K562 (cell line): ENCODE results near the gene SCLT1. TPM values are rescaled to one million over a fixed set of nuclear protein-coding genes. Genes with fewer than 3 reads are reported as not detected.

Source experiments
- ATF7 ChIP-seq: fragments of 450-650 bp; IDR thresholded peaks from 2 replicates; pipeline ENCODE4 v1.7.1; 2014; ENCODE audit warnings: mild to moderate bottlenecking, moderate library complexity
- CC2D1A ChIP-seq: fragments of 450-650 bp; IDR thresholded peaks from 2 replicates; pipeline ENCODE4 v1.6.1; 2017; ENCODE audit warnings: mild to moderate bottlenecking
- CCNT2 ChIP-seq: IDR thresholded peaks from 2 replicates; pipeline ENCODE4 v1.6.1; 2011; ENCODE audit warnings: borderline replicate concordance, low read depth, mild to moderate bottlenecking, moderate library complexity, mixed read lengths, low read length; ENCODE audit not compliant: insufficient read length; ENCODE audit errors: extremely low read depth
- EP300 ChIP-seq: IDR thresholded peaks from 2 replicates; pipeline ENCODE4 v1.6.1; 2012; ENCODE audit warnings: low read length, improper control_type of control experiment
- FOXM1 ChIP-seq, 2 experiments: fragments of 450-650 bp in 1 of 2; sonication (generic) in 1 of 2; formaldehyde crosslinking in 1 of 2; IDR thresholded peaks; 2 replicates each; pipeline versions ENCODE4 v1.6.1 to v1.9.0; 2017 to 2022; ENCODE audit warnings: low read depth in 2 of 2, mild to moderate bottlenecking in 2 of 2, missing genetic modification reagents in 1 of 2, moderate library complexity in 1 of 2
- GTF3C2 ChIP-seq: IDR thresholded peaks from 3 replicates; pipeline ENCODE4 v1.6.1; 2011; ENCODE audit warnings: borderline replicate concordance, mild to moderate bottlenecking, moderate library complexity; ENCODE audit not compliant: insufficient read length; ENCODE audit errors: extremely low read depth
- L3MBTL2 ChIP-seq: fragments of 450-650 bp; IDR thresholded peaks from 2 replicates; pipeline ENCODE4 v1.6.1; 2016; ENCODE audit warnings: mild to moderate bottlenecking, moderate library complexity
- LCOR ChIP-seq: sonication (generic); formaldehyde crosslinking; IDR thresholded peaks from 2 replicates; pipeline ENCODE4 v1.8.0; 2022; ENCODE audit warnings: mild to moderate bottlenecking, missing genetic modification reagents
- MAZ ChIP-seq, 2 experiments: fragments of 450-650 bp in 1 of 2; sonication (generic) in 1 of 2; formaldehyde crosslinking; IDR thresholded peaks in 1 of 2; conservative IDR thresholded peaks in 1 of 2; 2 replicates each; pipeline versions ENCODE4 v1.4.0 to v1.5.0; 2020; ENCODE audit warnings: mild to moderate bottlenecking in 1 of 2, missing genetic modification reagents in 1 of 2
- MED1 ChIP-seq: sonication (generic); formaldehyde crosslinking; IDR thresholded peaks from 2 replicates; pipeline ENCODE4 v1.8.1; 2023; ENCODE audit warnings: missing genetic modification reagents, borderline replicate concordance
- PHF20 ChIP-seq: fragments of 450-650 bp; IDR thresholded peaks from 2 replicates; pipeline ENCODE4 v1.6.1; 2018; ENCODE audit not compliant: partially characterized antibody
- RFX5 ChIP-seq: IDR thresholded peaks from 2 replicates; pipeline ENCODE4 v1.6.1; 2011; ENCODE audit warnings: low read depth, mild to moderate bottlenecking, improper control_type of control experiment, low read length
- SETDB1 ChIP-seq: IDR thresholded peaks from one replicate; pipeline ENCODE4 v1.6.1; 2012; ENCODE audit warnings: low read length, control low read depth, inconsistent platforms
- SOX6 ChIP-seq: fragments of 450-650 bp; IDR thresholded peaks from 2 replicates; pipeline ENCODE4 v1.6.1; 2014; ENCODE audit warnings: mild to moderate bottlenecking
- SPI1 ChIP-seq: IDR thresholded peaks from 2 replicates; pipeline ENCODE4 v1.6.1; 2011; ENCODE audit warnings: low read depth, low read length, control low read depth, borderline replicate concordance
- SUPT5H ChIP-seq: fragments of 450-650 bp; IDR thresholded peaks from 2 replicates; pipeline ENCODE4 v1.6.1; 2016
- TAF1 ChIP-seq: IDR thresholded peaks from 2 replicates; pipeline ENCODE4 v1.6.1; 2011; ENCODE audit warnings: mild to moderate bottlenecking, low read length, moderate library complexity; ENCODE audit not compliant: insufficient read depth, control insufficient read depth, severe bottlenecking; ENCODE audit errors: extremely low read depth
- ZBTB17 ChIP-seq: fragments of 450-650 bp; formaldehyde crosslinking; IDR thresholded peaks from 2 replicates; pipeline ENCODE4 v1.4.0; 2020; ENCODE audit warnings: mild to moderate bottlenecking
- ZNF431 ChIP-seq: sonication (generic); formaldehyde crosslinking; IDR thresholded peaks from 2 replicates; pipeline ENCODE4 v1.8.0; 2022; ENCODE audit warnings: mild to moderate bottlenecking, missing genetic modification reagents
- ZNF830 ChIP-seq: fragments of 250-450 bp; sonication (Bioruptor Pico); IDR thresholded peaks from 2 replicates; pipeline ENCODE4 v1.5.0; 2021; ENCODE audit warnings: mild to moderate bottlenecking
- polyA plus RNA-seq, 8 experiments: library from polyadenylated mRNA; depleted of rRNA in 4 of 8; stranded (reverse) in 5 of 8; unstranded in 3 of 8; fragments of >200 nt; fragmentation: Nextera tagmentation in 2 of 8; fragmentation: Illumina TruSeq in 1 of 8; extraction: Ambion mirVana in 2 of 8; extraction: Trizol in 1 of 8; gene quantifications; 2 replicates each; pipeline versions ENCODE4 v1.2.1 to v1.2.3, GENCODE V29; 2011 to 2014; ENCODE audit warnings: inconsistent platforms in 1 of 8, missing spikeins in 1 of 8
- total RNA-seq, 7 experiments: library from RNA; depleted of rRNA in 6 of 7; stranded (reverse); fragments of >200 nt in 6 of 7; fragmentation: Illumina TruSeq in 2 of 7; extraction: Trizol in 2 of 7; gene quantifications; 2 replicates each; pipeline versions ENCODE4 v1.2.1 to v1.2.3, GENCODE V29; 2011 to 2021; ENCODE audit warnings: low replicate concordance in 1 of 7
- TF ChIP-seq, protein P1 (sequence below): sonication (generic); formaldehyde crosslinking; IDR thresholded peaks from 2 replicates; pipeline ENCODE4 v1.8.0; 2022; ENCODE audit warnings: missing genetic modification reagents, mild to moderate bottlenecking, borderline replicate concordance
- TF ChIP-seq, protein P2 (sequence below): sonication (generic); formaldehyde crosslinking; IDR thresholded peaks from 2 replicates; pipeline ENCODE4 v1.8.0; 2022; ENCODE audit warnings: missing genetic modification reagents, mild to moderate bottlenecking, moderate library complexity, borderline replicate concordance

Gene SCLT1
- total and polyA plus RNA-seq, 9 of the 15 experiments (the other 6 are each of a cell fraction or from before 2014, with no cell fraction given), result 8.0 to 31.9 (median 24.2) TPM

DNA sequence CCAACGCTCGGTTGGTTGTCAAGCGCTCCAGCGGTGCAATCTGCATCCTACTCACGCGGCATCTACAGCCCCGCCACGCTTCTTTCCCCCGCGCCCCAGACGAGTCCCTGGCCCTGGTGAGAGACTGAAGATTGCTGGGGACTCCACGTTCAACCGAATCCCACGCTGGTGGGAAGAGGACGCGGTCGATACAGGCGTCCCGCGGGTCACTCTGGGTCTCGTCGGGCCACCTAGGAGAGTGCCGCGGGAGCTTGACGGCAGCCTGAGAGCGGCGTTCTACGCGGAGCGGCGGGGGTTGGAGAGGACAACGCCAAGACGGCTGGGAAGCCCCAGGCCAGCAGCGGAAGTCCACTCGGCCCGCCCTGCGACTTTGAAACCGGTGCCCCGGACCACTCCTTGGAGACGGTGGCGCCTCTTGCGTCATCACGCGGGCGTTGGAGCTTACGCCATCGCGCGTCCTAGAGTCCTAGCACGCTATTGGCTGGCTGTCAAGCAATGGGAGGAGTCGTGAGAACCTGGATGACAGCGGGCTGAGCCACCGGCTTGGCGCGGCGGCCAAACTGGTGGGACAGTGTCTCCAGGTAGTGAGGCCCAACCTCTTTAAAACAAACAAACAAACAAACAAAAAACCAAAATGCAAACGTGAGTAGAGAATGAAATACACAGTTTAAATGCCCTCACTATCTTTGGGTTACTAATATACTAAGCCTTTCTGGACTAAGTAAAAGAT is at the start of gene SCLT1 (continued):
- peak; percentile 16 for TF ChIP-seq PHF20
- TF ChIP-seq MED1 (CRISPR knock-in tag), result no peak
- 0 out of 2 replicates have a peak, but pooled peaks have one; percentile 49 for TF ChIP-seq RFX5
- peak; percentile 91 for TF ChIP-seq LCOR (CRISPR knock-in tag)
- peak; percentile 74 for TF ChIP-seq CCNT2
- peak; percentile 93 for TF ChIP-seq SUPT5H
- no peak for TF ChIP-seq GTF3C2
- TF ChIP-seq, protein P1, sequence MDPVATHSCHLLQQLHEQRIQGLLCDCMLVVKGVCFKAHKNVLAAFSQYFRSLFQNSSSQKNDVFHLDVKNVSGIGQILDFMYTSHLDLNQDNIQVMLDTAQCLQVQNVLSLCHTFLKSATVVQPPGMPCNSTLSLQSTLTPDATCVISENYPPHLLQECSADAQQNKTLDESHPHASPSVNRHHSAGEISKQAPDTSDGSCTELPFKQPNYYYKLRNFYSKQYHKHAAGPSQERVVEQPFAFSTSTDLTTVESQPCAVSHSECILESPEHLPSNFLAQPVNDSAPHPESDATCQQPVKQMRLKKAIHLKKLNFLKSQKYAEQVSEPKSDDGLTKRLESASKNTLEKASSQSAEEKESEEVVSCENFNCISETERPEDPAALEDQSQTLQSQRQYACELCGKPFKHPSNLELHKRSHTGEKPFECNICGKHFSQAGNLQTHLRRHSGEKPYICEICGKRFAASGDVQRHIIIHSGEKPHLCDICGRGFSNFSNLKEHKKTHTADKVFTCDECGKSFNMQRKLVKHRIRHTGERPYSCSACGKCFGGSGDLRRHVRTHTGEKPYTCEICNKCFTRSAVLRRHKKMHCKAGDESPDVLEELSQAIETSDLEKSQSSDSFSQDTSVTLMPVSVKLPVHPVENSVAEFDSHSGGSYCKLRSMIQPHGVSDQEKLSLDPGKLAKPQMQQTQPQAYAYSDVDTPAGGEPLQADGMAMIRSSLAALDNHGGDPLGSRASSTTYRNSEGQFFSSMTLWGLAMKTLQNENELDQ (CRISPR knock-in tag), result no peak
- peak; percentile 99 for TF ChIP-seq FOXM1 (IDR thresholded peaks at IDR 0.05; ENCODE audit: low read depth)
- TF ChIP-seq FOXM1 (CRISPR knock-in tag; IDR thresholded peaks at IDR 0.05; ENCODE audit: low read depth), result peak; percentile 98; the same call in 1 of the 2 replicates
- peak; percentile 38; the same call in 1 of the 2 replicates for TF ChIP-seq EP300
- peak; percentile 68 to 69; a peak in 3 of 4 replicates for TF ChIP-seq MAZ (CRISPR knock-in tag; conservative IDR thresholded peaks at IDR 0.05 in 1 of 2, IDR thresholded peaks at IDR 0.05 in 1 of 2)
- peak; percentile 97 for TF ChIP-seq ATF7
- TF ChIP-seq CC2D1A, result peak; percentile 79
- no peak for TF ChIP-seq SETDB1
- TF ChIP-seq L3MBTL2, result peak; percentile 90
- 0 out of 2 replicates have a peak, but pooled peaks have one; percentile 23 for TF ChIP-seq ZBTB17
- TF ChIP-seq ZNF830 (CRISPR knock-in tag), result 0 out of 2 replicates have a peak, but pooled peaks have one; percentile 40
- TF ChIP-seq, protein P2, sequence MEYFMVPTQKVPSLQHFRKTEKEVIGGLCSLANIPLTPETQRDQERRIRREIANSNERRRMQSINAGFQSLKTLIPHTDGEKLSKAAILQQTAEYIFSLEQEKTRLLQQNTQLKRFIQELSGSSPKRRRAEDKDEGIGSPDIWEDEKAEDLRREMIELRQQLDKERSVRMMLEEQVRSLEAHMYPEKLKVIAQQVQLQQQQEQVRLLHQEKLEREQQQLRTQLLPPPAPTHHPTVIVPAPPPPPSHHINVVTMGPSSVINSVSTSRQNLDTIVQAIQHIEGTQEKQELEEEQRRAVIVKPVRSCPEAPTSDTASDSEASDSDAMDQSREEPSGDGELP (CRISPR knock-in tag), result peak; percentile 92
- peak; percentile 57; the same call in 1 of the 2 replicates for TF ChIP-seq SOX6
- 0 out of 2 replicates have a peak, but pooled peaks have one; percentile 43 for TF ChIP-seq ZNF431
- peak; percentile 81 for TF ChIP-seq SPI1
- TF ChIP-seq TAF1, result peak; percentile 78
